CD4-positive, alpha-beta T cell (primary cell): ENCODE results near the gene IFITM10. TPM values are rescaled to one million over a fixed set of nuclear protein-coding genes. Genes with fewer than 3 reads are reported as not detected.

Experiments used
- ATAC-seq: fragments of 200-7000 bp; cut with Tn5 transposase; one replicate; pipeline ENCODE4 v1.10.0; 2022; ENCODE audit warnings: mild to moderate bottlenecking; ENCODE audit not compliant: poor library complexity
- CTCF ChIA-PET: fragments of 350-600 bp; sonication (Branson Sonifier 250); formaldehyde crosslinking; loops from one replicate; lab custom pipeline; 2021; ENCODE audit warnings: antibody characterized with exemption, inconsistent platforms; lab: Charles Lee
- POLR2A ChIA-PET: fragments of 350-600 bp; sonication (Branson Sonifier 250); formaldehyde crosslinking; loops from one replicate; lab custom pipeline; 2021; ENCODE audit warnings: antibody characterized with exemption, inconsistent platforms; lab: Charles Lee
- DNase-seq, 14 experiments: peaks; one replicate each; pipeline ENCODE4 v3.0.0-alpha.2; 2013 to 2020; ENCODE audit warnings: mixed read lengths in 2 of 14
- H3K27ac ChIP-seq, 2 donors: one replicate each; pipeline versions ENCODE4 v1.5.1 to v1.7.0; 2013; ENCODE audit warnings: low read length in 2 of 2, low read depth in 1 of 2, mild to moderate bottlenecking in 1 of 2
- H3K27me3 ChIP-seq, 2 experiments: 1 replicate in 1 of 2; 2 replicates in 1 of 2; pipeline versions ENCODE4 v1.6.1 to v1.7.0; 2013; ENCODE audit warnings: low read length in 2 of 2, control low read depth in 1 of 2, mild to moderate bottlenecking in 1 of 2, moderate library complexity in 1 of 2; ENCODE audit not compliant: insufficient read depth in 2 of 2, control insufficient read depth in 1 of 2
- H3K36me3 ChIP-seq: one replicate; pipeline ENCODE4 v1.6.1; 2013; ENCODE audit warnings: low read length, control low read depth; ENCODE audit not compliant: insufficient read depth
- H3K4me1 ChIP-seq: one replicate; pipeline ENCODE4 v1.6.1; 2013; ENCODE audit warnings: low read length, control low read depth; ENCODE audit not compliant: insufficient read depth
- H3K4me3 ChIP-seq: one replicate; pipeline ENCODE4 v1.5.1; 2013; ENCODE audit warnings: mild to moderate bottlenecking, low read length, moderate library complexity
- H3K9me3 ChIP-seq, 2 experiments: 1 replicate in 1 of 2; 2 replicates in 1 of 2; pipeline versions ENCODE4 v1.6.1 to v1.7.0; 2013; ENCODE audit warnings: low read length in 2 of 2, mild to moderate bottlenecking in 2 of 2, control low read depth in 1 of 2, moderate library complexity in 1 of 2; ENCODE audit not compliant: control insufficient read depth in 1 of 2, insufficient read depth in 1 of 2
- H3K27ac Mint-ChIP-seq: one replicate; pipeline ENCODE4 v1.8.0; 2020; ENCODE audit warnings: mixed read lengths
- H3K27me3 Mint-ChIP-seq: one replicate; pipeline ENCODE4 v1.8.0; 2021; ENCODE audit warnings: mixed read lengths
- H3K36me3 Mint-ChIP-seq: one replicate; pipeline ENCODE4 v1.8.0; 2021; ENCODE audit warnings: low read depth, mixed read lengths
- H3K4me1 Mint-ChIP-seq: one replicate; pipeline ENCODE4 v1.8.0; 2021; ENCODE audit warnings: low read depth, mixed read lengths
- H3K4me3 Mint-ChIP-seq: one replicate; pipeline ENCODE4 v1.8.0; 2020; ENCODE audit warnings: mild to moderate bottlenecking, mixed read lengths
- H3K9me3 Mint-ChIP-seq: one replicate; pipeline ENCODE4 v1.8.0; 2020; ENCODE audit warnings: mixed read lengths
- intact Hi-C, 2 experiments: fragments of 100-400 bp; cut with DNase I in 1 of 2; cut with micrococcal nuclease in 1 of 2; formaldehyde crosslinking; loops; one replicate each; pipeline versions ENCODE4 v1.15.1 to v1.9.0; 2023 to 2025; cut with DNase I, micrococcal nuclease
- total RNA-seq, 174 experiments: library from RNA in 2 of 174; stranded (reverse) in 2 of 174; gene quantifications; one replicate each; pipeline ENCODE4 v1.2.3 and lab custom pipeline; 2021 to 2026
- TF ChIP-seq, protein P1 (sequence below): fragments of 200-600 bp; IDR thresholded peaks from one replicate; pipeline ENCODE4 v1.8.0; 2022; ENCODE audit warnings: antibody characterized with exemption, mild to moderate bottlenecking

Gene IFITM10
- total RNA-seq, 2 experiments from 2014 or later = 1.7 TPM

DNA sequence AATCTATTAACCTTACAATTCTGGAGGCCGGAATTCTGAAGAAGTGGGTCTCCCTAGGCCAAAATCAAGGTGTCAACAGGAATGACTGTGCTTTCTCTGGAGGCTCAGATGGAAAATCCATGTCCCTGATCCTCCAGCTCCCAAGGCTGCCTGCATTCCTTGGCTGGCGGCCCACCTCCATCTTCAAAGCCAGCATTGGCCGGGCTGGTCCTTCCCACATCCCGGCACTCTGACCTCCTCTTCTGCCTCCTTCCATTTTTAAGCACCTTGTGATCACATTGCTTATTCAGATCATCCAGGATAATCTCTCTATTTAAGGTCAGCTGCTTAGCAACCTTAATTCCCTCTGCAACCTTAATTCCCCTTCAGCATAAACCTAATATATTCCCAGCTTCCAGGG is 36.1 kb upstream of the IFITM10 start:
- Histone ChIP-seq H3K9me3 (no peaks in the 10 kb centered on the region), H3K27me3 (no peaks in the 10 kb centered on the region), H3K4me1 (peaks cover 4% of the 10 kb centered on the region), H3K4me3 (no peak overlapping the region), H3K27ac (no peak overlapping the region), H3K36me3 (no peaks in the 10 kb centered on the region)
- H3K36me3 Mint-ChIP-seq = no peaks in the 10 kb centered on the region
- DNase-seq = no peak
- CTCF ChIA-PET = no interaction called here
- POLR2A ChIA-PET = no interaction called here
- H3K9me3 Mint-ChIP-seq = no peaks in the 10 kb centered on the region
- intact Hi-C loops = no loop called here
- no peak for ATAC-seq
- TF ChIP-seq, protein P1, sequence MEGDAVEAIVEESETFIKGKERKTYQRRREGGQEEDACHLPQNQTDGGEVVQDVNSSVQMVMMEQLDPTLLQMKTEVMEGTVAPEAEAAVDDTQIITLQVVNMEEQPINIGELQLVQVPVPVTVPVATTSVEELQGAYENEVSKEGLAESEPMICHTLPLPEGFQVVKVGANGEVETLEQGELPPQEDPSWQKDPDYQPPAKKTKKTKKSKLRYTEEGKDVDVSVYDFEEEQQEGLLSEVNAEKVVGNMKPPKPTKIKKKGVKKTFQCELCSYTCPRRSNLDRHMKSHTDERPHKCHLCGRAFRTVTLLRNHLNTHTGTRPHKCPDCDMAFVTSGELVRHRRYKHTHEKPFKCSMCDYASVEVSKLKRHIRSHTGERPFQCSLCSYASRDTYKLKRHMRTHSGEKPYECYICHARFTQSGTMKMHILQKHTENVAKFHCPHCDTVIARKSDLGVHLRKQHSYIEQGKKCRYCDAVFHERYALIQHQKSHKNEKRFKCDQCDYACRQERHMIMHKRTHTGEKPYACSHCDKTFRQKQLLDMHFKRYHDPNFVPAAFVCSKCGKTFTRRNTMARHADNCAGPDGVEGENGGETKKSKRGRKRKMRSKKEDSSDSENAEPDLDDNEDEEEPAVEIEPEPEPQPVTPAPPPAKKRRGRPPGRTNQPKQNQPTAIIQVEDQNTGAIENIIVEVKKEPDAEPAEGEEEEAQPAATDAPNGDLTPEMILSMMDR = no peak
- no peaks in the 10 kb centered on the region for H3K4me1 Mint-ChIP-seq
- H3K4me3 Mint-ChIP-seq = no peak overlapping the region
- no peaks in the 10 kb centered on the region for H3K27me3 Mint-ChIP-seq
- no peak overlapping the region for H3K27ac Mint-ChIP-seq

DNA sequence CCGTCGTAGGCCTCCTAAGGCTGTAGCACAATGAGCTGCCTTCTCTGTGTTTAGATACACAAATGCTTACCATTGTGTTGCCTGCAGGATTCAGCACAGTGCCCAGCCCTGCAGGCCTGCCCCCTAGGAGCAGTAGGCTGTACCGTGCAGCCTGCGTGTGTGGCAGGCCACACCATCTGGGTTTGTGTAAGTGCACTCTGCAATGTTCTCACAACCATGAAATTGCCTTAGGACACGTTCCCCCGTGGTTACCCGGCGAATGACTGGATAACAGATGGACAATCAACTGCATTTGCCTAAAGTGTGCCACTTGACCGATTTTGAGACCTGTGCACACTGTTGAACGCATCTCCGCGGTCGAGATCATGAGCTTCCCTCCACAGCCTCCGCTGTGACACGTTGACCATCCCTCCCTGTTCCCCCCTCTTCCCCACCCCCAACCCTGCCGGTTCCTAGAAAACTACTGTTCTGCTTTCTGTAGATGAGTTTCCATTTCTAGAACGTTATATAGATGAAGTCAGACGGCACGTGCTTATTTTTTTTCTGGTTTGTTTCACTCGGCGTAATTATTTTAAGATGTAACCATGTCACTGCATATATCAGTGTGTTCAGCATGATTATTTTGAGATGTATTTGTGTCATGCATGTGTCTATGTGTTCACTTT is 35.5 kb upstream of the IFITM10 start:
- H3K4me3 Mint-ChIP-seq = no peak overlapping the region
- intact Hi-C loops = no loop called here
- DNase-seq (no peak), ATAC-seq (no peak)
- Histone ChIP-seq H3K27me3 (no peaks in the 10 kb centered on the region), H3K4me1 (peaks cover 5% of the 10 kb centered on the region), H3K27ac (no peak overlapping the region), H3K9me3 (no peaks in the 10 kb centered on the region), H3K4me3 (no peak overlapping the region), H3K36me3 (no peaks in the 10 kb centered on the region)
- ChIA-PET POLR2A (interaction anchor here (1.0 kb wide), 1 partner anchor 36 kb away, joined by 3 read pairs; no protein-coding TSS in a partner anchor), CTCF (no interaction called here)
- no peaks in the 10 kb centered on the region for H3K4me1 Mint-ChIP-seq
- no peak overlapping the region for H3K27ac Mint-ChIP-seq
- H3K27me3 Mint-ChIP-seq = no peaks in the 10 kb centered on the region
- TF ChIP-seq, protein P1 = no peak
- no peaks in the 10 kb centered on the region for H3K36me3 Mint-ChIP-seq
- H3K9me3 Mint-ChIP-seq = no peaks in the 10 kb centered on the region

DNA sequence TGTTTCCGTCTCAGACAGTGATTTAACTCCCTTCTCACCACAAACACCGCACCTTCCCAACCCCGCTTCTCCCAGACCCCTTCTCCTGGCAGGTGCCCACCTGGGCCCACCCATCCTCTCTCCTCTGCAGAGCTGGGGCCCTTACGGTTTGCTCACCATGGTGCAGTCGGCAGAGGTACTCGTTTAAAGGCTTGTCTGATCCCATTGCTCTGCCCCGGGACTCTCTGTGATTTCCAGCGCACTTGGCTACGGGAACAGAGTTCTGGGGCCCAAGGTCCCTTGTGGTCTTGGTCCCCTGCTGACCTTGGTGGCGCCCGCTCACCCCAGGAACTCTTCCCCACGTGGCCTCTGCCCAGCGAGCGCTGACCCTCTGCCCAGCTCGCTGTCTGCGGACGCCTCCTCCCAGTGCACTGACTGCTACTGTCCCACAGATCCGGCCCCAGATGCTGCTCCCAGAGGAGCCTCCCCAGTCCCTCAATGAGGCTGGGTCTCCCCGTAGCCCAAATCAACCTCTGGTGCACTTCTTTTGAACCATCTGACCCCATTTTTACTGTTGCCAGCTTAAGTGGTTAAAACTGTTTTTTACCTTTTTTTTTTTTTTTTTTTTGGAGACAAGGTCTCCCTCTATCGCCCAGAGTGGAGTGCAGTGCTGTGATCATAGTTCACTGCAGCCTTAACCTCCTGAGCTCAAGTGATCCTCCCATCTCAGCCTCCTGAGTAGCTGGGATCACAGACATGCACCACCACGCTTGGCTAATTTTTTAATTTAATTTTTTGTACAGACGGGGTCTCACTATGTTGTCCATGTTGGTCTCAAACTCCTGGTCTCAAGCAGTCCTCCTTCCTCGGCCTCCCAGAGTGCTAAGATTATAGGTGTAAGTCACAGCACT is 34.6 kb upstream of the IFITM10 start:
- no peak overlapping the region for H3K4me3 ChIP-seq
- Mint-ChIP-seq H3K9me3 (no peaks in the 10 kb centered on the region), H3K4me1 (no peaks in the 10 kb centered on the region), H3K27ac (no peak overlapping the region), H3K36me3 (no peaks in the 10 kb centered on the region), H3K4me3 (no peak overlapping the region), H3K27me3 (no peaks in the 10 kb centered on the region)
- H3K4me1 ChIP-seq = peaks cover 9% of the 10 kb centered on the region
- intact Hi-C loops = no loop called here
- POLR2A ChIA-PET = interaction anchor here (1.0 kb wide), 1 partner anchor 35 kb away, joined by 3 read pairs; no protein-coding TSS in a partner anchor
- DNase-seq (no peak), ATAC-seq (no peak)
- no peaks in the 10 kb centered on the region for H3K9me3 ChIP-seq
- CTCF ChIA-PET = no interaction called here
- H3K27me3 ChIP-seq = no peaks in the 10 kb centered on the region
- TF ChIP-seq, protein P1 = no peak
- no peaks in the 10 kb centered on the region for H3K36me3 ChIP-seq
- no peak overlapping the region for H3K27ac ChIP-seq
